Measurements from ENCODE around the gene ZDHHC20. TPM values are rescaled to one million over a fixed set of nuclear protein-coding genes. Genes with fewer than 3 reads are reported as not detected.

ZDHHC20 gene
- total and polyA plus RNA-seq, 2 of the 4 experiments (the other 2 are of a cell fraction) = 16.1 to 72.4 TPM

- H2BK15ac ChIP-seq (ENCODE audit: low read depth, low read length) = no peak overlapping the region
- peaks cover 6% of the 10 kb centered on the region; the same call in 1 of the 2 replicates for H3K9me3 ChIP-seq (ENCODE audit: control insufficient read depth, insufficient read depth, low read length)
- H3K27me3 ChIP-seq (ENCODE audit: control insufficient read depth, insufficient read depth, low read length) = no peaks in the 10 kb centered on the region; the same call in 1 of the 2 replicates
- intact Hi-C loops (cut with micrococcal nuclease) = no loop called here
- ChIA-PET CTCF (no interaction called here), POLR2A (ENCODE audit: unreplicated experiment) (no interaction called here)
- in situ Hi-C loops (cut with MboI; ENCODE audit: low sequenced_read_pairs) = no loop called here
- H3K79me1 ChIP-seq (ENCODE audit: low read depth in 1 of 2, low read length in 2 of 2) = no peaks in the 10 kb centered on the region
- H2BK20ac ChIP-seq (ENCODE audit: low read depth, low read length) = no peak overlapping the region
- ATAC-seq (ENCODE audit: low read depth) (no peak), DNase-seq (no peak)
- no peak overlapping the region for H2AK9ac ChIP-seq (replicated peaks; ENCODE audit: low read depth, low read length, poor library complexity)
- no peak overlapping the region for H3K56ac ChIP-seq (ENCODE audit: extremely low read depth, insufficient read depth, low read length)
- no peak overlapping the region for H3K14ac ChIP-seq (replicated peaks; ENCODE audit: low read depth, low read length)
- no peaks in the 10 kb centered on the region for H3K36me3 ChIP-seq (ENCODE audit: control insufficient read depth, insufficient read depth, low read length)
- TF ChIP-seq MXI1 (IDR thresholded peaks at IDR 0.05; ENCODE audit: borderline replicate concordance, low read depth, low read length) = no peak
- no peak for TF ChIP-seq NFE2L2 (IDR thresholded peaks at IDR 0.05; ENCODE audit: low read depth, low read length)
- no peak for TF ChIP-seq CEBPB (IDR thresholded peaks at IDR 0.05; ENCODE audit: low read depth, low read length)
- no peak for TF ChIP-seq BHLHE40 (IDR thresholded peaks at IDR 0.05; ENCODE audit: low read depth, low read length)
- TF ChIP-seq ELK1 (IDR thresholded peaks at IDR 0.05; ENCODE audit: borderline replicate concordance, low read depth, low read length) = no peak
- TF ChIP-seq USF2 (IDR thresholded peaks at IDR 0.05; ENCODE audit: low read depth, low read length) = no peak
- TF ChIP-seq RCOR1 (IDR thresholded peaks at IDR 0.05; ENCODE audit: insufficient replicate concordance, low read length) = no peak
- TF ChIP-seq MAZ (IDR thresholded peaks at IDR 0.05; ENCODE audit: borderline replicate concordance, low read depth, low read length) = no peak
- no peak for TF ChIP-seq MAFK (IDR thresholded peaks at IDR 0.05; ENCODE audit: low read depth, low read length)
- no peak for TF ChIP-seq CTCF (conservative IDR thresholded peaks at IDR 0.05; ENCODE audit: low read depth, low read length)
- TF ChIP-seq RAD21 (IDR thresholded peaks at IDR 0.05; ENCODE audit: low read length) = no peak
- no peak for TF ChIP-seq SMC3 (IDR thresholded peaks at IDR 0.05; ENCODE audit: low read depth, low read length)
- no peak for TF ChIP-seq FOS (IDR thresholded peaks at IDR 0.05; ENCODE audit: low read depth, low read length)
- no peak for TF ChIP-seq CHD1 (IDR thresholded peaks at IDR 0.05; ENCODE audit: low read depth, low read length)
- H3K9me1 ChIP-seq (ENCODE audit: insufficient read depth, low read length) = no peaks in the 10 kb centered on the region
- dilution Hi-C loops (cut with HindIII; ENCODE audit: low sequenced_read_pairs, unreplicated experiment) = no loop called here
- H2BK5ac ChIP-seq (ENCODE audit: low read depth, low read length, poor library complexity, severe bottlenecking) = no peak overlapping the region
- H4K8ac ChIP-seq (ENCODE audit: low read depth in 2 of 2, low read length in 2 of 2) = no peak overlapping the region
- H2BK120ac ChIP-seq (ENCODE audit: low read depth, low read length) = no peak overlapping the region
- H4K20me1 ChIP-seq (ENCODE audit: insufficient read depth, low read length) = no peaks in the 10 kb centered on the region
- BruUV-seq (replicated peaks) = no TSS peak
- no peak overlapping the region for H2AK5ac ChIP-seq (ENCODE audit: low read depth, low read length)
- H3K18ac ChIP-seq (ENCODE audit: low read depth, low read length) = no peak overlapping the region
- H3K4me1 ChIP-seq (ENCODE audit: control insufficient read depth, insufficient read depth, low read length) = no peaks in the 10 kb centered on the region
- no peak overlapping the region for H3K23ac ChIP-seq (ENCODE audit: low read depth, low read length)
- no peak overlapping the region for H4K5ac ChIP-seq (ENCODE audit: low read depth, low read length)
- no peak overlapping the region for H4K91ac ChIP-seq (ENCODE audit: insufficient read depth, low read depth, low read length)
- H3K27ac ChIP-seq (ENCODE audit: insufficient read depth, low read length) = no peak overlapping the region
- no peak overlapping the region for H3K4me3 ChIP-seq (ENCODE audit: insufficient read depth, low read depth, low read length)
- no CpG with 5 or more reads among the region's 3 CpGs for WGBS, 2 experiments (ENCODE audit: extremely low coverage in 2 of 2, insufficient read length in 1 of 2)
- H3K4ac ChIP-seq (ENCODE audit: low read depth, low read length) = no peak overlapping the region
- H3K4me2 ChIP-seq (ENCODE audit: low read depth, low read length) = no peak overlapping the region
- no peak overlapping the region for H2AFZ ChIP-seq (replicated peaks; ENCODE audit: low read length, poor library complexity)
- no peak overlapping the region for H3K9ac ChIP-seq (ENCODE audit: low read depth, low read length)
Measured at GRCh38 chr13:21361706-21362105, 97.4 kb downstream of the ZDHHC20 start.
